SU-DHL-6 (cell line): Measurements from ENCODE around the gene AZGP1.

Experiments
- H2AFZ ChIP-seq: fragments of 200-600 bp; sonication (generic); 2 replicates; pipeline ENCODE4 v1.6.1; 2014; ENCODE audit warnings: low read depth, mild to moderate bottlenecking, moderate library complexity, mixed read lengths, antibody characterized with exemption, low read length; ENCODE audit not compliant: severe bottlenecking
- H3F3A ChIP-seq: fragments of 200-600 bp; shearing (Covaris generic); 2 replicates; pipeline ENCODE4 v1.6.0; 2016; ENCODE audit warnings: antibody characterized with exemption, mild to moderate bottlenecking; ENCODE audit not compliant: insufficient read depth
- H3K27ac ChIP-seq: fragments of 200-600 bp; sonication (generic); 2 replicates; pipeline ENCODE4 v1.5.1; 2016; ENCODE audit warnings: low read depth, mild to moderate bottlenecking, low read length, moderate library complexity, mixed read lengths
- H3K27me3 ChIP-seq: fragments of 200-600 bp; sonication (generic), shearing (Covaris generic); 2 replicates; pipeline ENCODE4 v1.6.0; 2014; ENCODE audit warnings: mild to moderate bottlenecking, low read length
- H3K36me3 ChIP-seq: fragments of 200-600 bp; sonication (generic); 2 replicates; pipeline ENCODE4 v1.6.1; 2014; ENCODE audit warnings: mild to moderate bottlenecking, low read length, mixed read lengths
- H3K4me2 ChIP-seq: fragments of 300-600, 200-600 bp; shearing (Covaris generic), sonication (generic); 2 replicates; pipeline ENCODE4 v1.6.0; 2014; ENCODE audit warnings: low read length, low read depth, mild to moderate bottlenecking; ENCODE audit not compliant: poor library complexity, severe bottlenecking
- H3K4me3 ChIP-seq: fragments of 200-600 bp; sonication (generic); 2 replicates; pipeline ENCODE4 v1.5.1; 2014; ENCODE audit warnings: antibody characterized with exemption, low read length, mild to moderate bottlenecking, mixed read lengths; ENCODE audit not compliant: insufficient read depth, poor library complexity, severe bottlenecking
- H3K79me2 ChIP-seq: fragments of 200-600 bp; sonication (generic); 2 replicates; pipeline ENCODE4 v1.6.1; 2014; ENCODE audit warnings: mild to moderate bottlenecking, low read length, moderate library complexity; ENCODE audit not compliant: insufficient read depth
- H3K9ac ChIP-seq: fragments of 200-600 bp; sonication (generic); 2 replicates; pipeline ENCODE4 v1.7.0; 2014; ENCODE audit warnings: mild to moderate bottlenecking, low read length
- H3K9me2 ChIP-seq: fragments of 200-600 bp; sonication (generic); replicated peaks from 2 replicates; pipeline ENCODE4 v1.6.1; 2014; ENCODE audit warnings: low read length; ENCODE audit not compliant: insufficient read depth
- H3K9me3 ChIP-seq: fragments of 200-600 bp; sonication (generic); 2 replicates; pipeline ENCODE4 v1.6.1; 2014; ENCODE audit warnings: low read length, mixed read lengths; ENCODE audit not compliant: insufficient read depth
- H4K20me1 ChIP-seq: fragments of 200-600 bp; sonication (generic); 2 replicates; pipeline ENCODE4 v1.6.1; 2014; ENCODE audit warnings: low read depth, mild to moderate bottlenecking, antibody characterized with exemption, low read length, moderate library complexity, mixed read lengths
- EZH2phosphoT487 ChIP-seq: fragments of 200-600 bp; sonication (generic), shearing (Covaris generic); conservative IDR thresholded peaks from 2 replicates; pipeline ENCODE4 v1.6.1; 2018; ENCODE audit warnings: mild to moderate bottlenecking, antibody characterized with exemption, low read length, moderate library complexity, mixed read lengths
- TF ChIP-seq, protein P1 (sequence below): fragments of 200-600 bp; sonication (generic); IDR thresholded peaks from one replicate; pipeline ENCODE4 v1.5.1; 2017; ENCODE audit warnings: antibody characterized with exemption, mild to moderate bottlenecking, low read length, moderate library complexity; ENCODE audit not compliant: insufficient read depth, poor library complexity, severe bottlenecking

The AZGP1 gene

DNA sequence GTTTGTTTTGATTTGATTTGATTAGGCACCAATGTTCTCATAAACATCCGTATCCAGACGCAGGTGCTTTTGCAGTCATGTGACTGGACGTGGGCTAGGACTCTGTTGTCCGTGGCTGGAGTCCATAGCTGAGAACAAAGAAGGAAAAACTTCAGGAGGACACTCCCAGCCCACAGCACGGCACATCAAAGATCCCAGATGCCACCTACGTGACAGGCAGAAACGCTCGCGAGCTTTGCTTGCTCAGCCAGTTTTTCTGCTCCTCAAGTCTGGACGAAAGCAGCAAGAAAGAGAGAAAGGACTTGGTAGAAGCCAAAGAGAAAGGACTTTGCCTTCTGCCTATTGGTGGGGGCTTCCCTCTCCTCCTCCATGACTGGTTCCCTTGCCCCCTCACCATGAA, 32.7 kb upstream of the AZGP1 start:
- TF ChIP-seq, protein P1, sequence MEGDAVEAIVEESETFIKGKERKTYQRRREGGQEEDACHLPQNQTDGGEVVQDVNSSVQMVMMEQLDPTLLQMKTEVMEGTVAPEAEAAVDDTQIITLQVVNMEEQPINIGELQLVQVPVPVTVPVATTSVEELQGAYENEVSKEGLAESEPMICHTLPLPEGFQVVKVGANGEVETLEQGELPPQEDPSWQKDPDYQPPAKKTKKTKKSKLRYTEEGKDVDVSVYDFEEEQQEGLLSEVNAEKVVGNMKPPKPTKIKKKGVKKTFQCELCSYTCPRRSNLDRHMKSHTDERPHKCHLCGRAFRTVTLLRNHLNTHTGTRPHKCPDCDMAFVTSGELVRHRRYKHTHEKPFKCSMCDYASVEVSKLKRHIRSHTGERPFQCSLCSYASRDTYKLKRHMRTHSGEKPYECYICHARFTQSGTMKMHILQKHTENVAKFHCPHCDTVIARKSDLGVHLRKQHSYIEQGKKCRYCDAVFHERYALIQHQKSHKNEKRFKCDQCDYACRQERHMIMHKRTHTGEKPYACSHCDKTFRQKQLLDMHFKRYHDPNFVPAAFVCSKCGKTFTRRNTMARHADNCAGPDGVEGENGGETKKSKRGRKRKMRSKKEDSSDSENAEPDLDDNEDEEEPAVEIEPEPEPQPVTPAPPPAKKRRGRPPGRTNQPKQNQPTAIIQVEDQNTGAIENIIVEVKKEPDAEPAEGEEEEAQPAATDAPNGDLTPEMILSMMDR = no peak
- no peak for TF ChIP-seq EZH2phosphoT487
- no peak overlapping the region for H3K4me2 ChIP-seq
- H2AFZ ChIP-seq = no peak overlapping the region
- no peaks in the 10 kb centered on the region for H3K36me3 ChIP-seq
- H3F3A ChIP-seq = no peaks in the 10 kb centered on the region
- no peaks in the 10 kb centered on the region for H3K9me2 ChIP-seq
- H3K27ac ChIP-seq = no peak overlapping the region
- no peaks in the 10 kb centered on the region for H3K79me2 ChIP-seq
- H3K9me3 ChIP-seq = no peaks in the 10 kb centered on the region
- no peaks in the 10 kb centered on the region; the same call in 1 of the 2 replicates for H3K27me3 ChIP-seq
- no peak overlapping the region for H3K4me3 ChIP-seq
- H4K20me1 ChIP-seq = no peaks in the 10 kb centered on the region
- no peak overlapping the region for H3K9ac ChIP-seq

DNA sequence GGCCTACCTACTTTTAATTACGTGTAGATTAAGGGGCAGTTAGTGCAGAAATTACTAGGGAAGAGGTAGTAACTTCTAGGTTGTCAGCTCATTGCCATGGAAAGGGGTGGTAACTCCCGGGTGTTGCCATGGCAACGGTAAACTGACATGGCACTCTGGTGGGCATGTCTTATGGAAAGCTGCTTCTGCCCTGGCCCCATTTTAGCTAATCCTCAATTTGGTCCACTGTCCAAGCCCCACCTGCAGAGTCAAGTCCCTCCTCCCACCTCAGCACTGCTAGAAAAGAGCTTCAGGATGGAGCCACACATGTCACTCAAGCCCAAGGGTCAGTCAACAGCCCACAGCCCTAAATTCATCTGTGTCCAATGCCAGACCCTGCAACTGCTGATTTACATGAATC, 32.1 kb upstream of the AZGP1 start:
- no peak overlapping the region for H3K27ac ChIP-seq

DNA sequence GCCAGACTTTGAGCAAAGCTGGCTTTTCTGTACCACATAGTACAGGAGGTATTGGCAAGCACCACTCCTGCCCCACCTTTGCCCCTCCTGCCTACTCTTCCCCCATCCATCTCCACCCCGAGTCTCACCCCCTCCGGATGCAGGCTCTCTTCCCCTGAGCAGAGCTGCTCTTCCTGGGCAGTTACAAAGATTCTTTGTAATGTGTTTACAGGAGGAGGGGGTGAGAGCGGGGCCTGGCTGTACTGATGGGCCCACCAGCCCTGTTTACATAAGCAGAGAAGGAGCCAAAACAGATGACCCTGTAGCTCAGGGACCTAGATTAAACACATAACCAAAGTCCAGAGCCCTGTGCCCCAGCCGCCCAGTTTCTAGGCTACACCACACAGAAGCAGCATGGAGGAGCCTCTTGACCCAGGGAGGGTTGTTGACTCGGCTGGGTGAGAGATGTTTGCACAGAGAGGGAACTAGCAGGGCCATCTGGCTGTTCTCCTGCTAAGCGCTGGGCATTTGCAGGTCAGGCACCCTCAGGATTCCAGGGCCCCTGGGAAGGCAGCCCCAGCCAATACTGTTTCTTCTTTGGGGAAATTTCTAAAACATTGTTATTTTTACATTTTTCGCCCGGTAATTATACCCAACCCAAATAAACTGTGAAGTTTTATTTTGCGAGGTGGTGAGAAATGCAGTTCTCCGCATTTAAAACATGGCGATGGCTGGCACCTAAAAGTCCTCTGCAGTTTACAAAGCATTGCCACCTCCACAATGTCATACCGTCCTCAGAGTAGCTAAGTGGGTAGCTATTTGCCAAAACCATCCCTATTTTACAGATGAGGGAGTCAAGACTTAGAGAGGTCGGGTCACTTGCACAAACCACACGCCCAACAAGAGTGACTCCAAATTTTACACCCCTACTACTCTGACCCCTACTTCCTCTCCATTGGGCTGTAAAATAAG, 28.2 kb upstream of the AZGP1 start:
- no peak overlapping the region for H3K9ac ChIP-seq

More for the DNA sequence above, 32.1 kb upstream of the AZGP1 start:
- Histone ChIP-seq H3K27me3 (no peaks in the 10 kb centered on the region; the same call in 1 of the 2 replicates), H3K4me2 (no peak overlapping the region), H4K20me1 (no peaks in the 10 kb centered on the region), H3K9me3 (no peaks in the 10 kb centered on the region), H3K9me2 (no peaks in the 10 kb centered on the region), H2AFZ (no peak overlapping the region), H3F3A (no peaks in the 10 kb centered on the region), H3K36me3 (no peaks in the 10 kb centered on the region), H3K9ac (no peak overlapping the region), H3K4me3 (no peak overlapping the region), H3K79me2 (no peaks in the 10 kb centered on the region)
- TF ChIP-seq, protein P1 = no peak
- TF ChIP-seq EZH2phosphoT487 = no peak

More for the DNA sequence above, 28.2 kb upstream of the AZGP1 start:
- Histone ChIP-seq H4K20me1 (no peaks in the 10 kb centered on the region), H2AFZ (no peak overlapping the region), H3K4me2 (no peak overlapping the region), H3K27me3 (no peaks in the 10 kb centered on the region), H3K4me3 (no peak overlapping the region), H3K79me2 (no peaks in the 10 kb centered on the region), H3F3A (no peaks in the 10 kb centered on the region), H3K9me2 (no peaks in the 10 kb centered on the region), H3K36me3 (no peaks in the 10 kb centered on the region), H3K27ac (no peak overlapping the region), H3K9me3 (no peaks in the 10 kb centered on the region)
- TF ChIP-seq EZH2phosphoT487 = no peak
- TF ChIP-seq, protein P1 = no peak
